GM21423 (cell line): ENCODE data around the gene CEP250.

Source experiments
- ATAC-seq: cut with Tn5 transposase; IDR thresholded peaks from one replicate; pipeline ENCODE4 v1.9.1; 2021; ENCODE audit warnings: mild to moderate bottlenecking, moderate library complexity; ENCODE audit not compliant: unreplicated experiment

Gene CEP250

GRCh38 chr20:35560541-35560940 lies 105.1 kb downstream of the CEP250 start:
- ATAC-seq = no peak

DNA sequence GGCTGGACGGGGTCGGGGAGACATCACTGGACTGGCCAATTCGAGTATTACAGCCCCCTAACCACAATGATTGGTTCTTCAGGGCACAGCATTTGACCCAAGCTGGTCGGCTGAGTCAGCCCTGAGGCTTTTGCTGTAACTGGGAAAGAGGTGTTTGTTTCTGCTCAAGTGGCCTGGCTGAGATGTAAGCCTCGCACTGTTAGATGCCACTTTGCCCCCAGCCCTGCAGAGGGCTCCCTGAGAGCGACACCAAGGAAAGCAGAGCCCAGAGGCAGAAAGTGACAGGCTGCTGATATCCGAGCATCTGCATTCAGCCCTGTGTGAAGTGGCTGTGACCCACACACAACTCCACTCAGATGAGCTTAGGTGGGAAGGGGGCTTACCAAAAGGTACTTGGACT lies 105.9 kb downstream of the CEP250 start:
- no peak for ATAC-seq

- ATAC-seq = no peak
Observed at GRCh38 chr20:35561671-35562070, 106.3 kb downstream of the CEP250 start.

DNA sequence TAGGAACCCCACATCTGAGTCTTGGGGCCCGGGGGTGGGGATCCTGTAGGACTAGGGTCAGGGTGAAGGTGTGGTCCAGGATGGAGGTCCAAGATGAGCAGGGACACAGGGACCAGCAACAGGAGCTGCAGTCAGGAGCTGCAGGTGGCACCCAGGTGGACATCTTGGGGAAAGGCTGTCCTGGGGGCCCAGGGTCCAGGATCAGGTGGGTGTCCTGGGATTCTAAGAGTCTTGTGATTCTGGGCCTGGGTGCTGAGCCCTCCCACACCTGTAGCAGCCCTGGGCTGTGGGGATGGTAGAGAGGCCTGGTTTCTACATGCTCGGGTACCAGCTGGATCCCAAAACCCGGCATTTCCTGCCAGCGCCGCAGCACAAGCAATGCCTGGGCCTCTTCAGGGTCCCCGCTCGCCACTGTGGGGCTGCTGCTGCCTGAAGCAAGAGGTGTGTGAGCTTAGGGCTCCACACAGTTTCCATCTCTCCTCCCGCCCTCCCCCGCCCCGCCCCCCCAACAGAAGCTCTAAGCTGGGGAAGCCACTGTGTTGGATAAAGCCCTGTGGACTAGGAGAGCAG lies 107.2 kb downstream of the CEP250 start:
- ATAC-seq = no peak

GRCh38 chr20:35563834-35564233 lies 108.4 kb downstream of the CEP250 start:
- ATAC-seq = no peak

GRCh38 chr20:35564905-35565304 lies 109.5 kb downstream of the CEP250 start:
- no peak for ATAC-seq

- ATAC-seq = no peak
Observed at GRCh38 chr20:35568645-35569044, 113.2 kb downstream of the CEP250 start.
